Activated CD4-positive, alpha-beta T cell treated with anti-CD3 and anti-CD28 coated beads for 48 hours (primary cell): ENCODE measurements around the gene ARFGAP3.

ENCODE experiments used
- DNase-seq: peaks from one replicate; pipeline ENCODE4 v3.0.0-alpha.2; 2020

Gene ARFGAP3, protein sequence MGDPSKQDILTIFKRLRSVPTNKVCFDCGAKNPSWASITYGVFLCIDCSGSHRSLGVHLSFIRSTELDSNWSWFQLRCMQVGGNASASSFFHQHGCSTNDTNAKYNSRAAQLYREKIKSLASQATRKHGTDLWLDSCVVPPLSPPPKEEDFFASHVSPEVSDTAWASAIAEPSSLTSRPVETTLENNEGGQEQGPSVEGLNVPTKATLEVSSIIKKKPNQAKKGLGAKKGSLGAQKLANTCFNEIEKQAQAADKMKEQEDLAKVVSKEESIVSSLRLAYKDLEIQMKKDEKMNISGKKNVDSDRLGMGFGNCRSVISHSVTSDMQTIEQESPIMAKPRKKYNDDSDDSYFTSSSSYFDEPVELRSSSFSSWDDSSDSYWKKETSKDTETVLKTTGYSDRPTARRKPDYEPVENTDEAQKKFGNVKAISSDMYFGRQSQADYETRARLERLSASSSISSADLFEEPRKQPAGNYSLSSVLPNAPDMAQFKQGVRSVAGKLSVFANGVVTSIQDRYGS

GRCh38 chr22:42856865-42857704, at the start of gene ARFGAP3:
Gene ARFGAP3, minus strand, starts transcription at chr22:42857273. Its CDS starts 91 bp downstream, at chr22:42857182.
- DNase-seq, result peak; percentile 96

GRCh38 chr22:42905702-42906183, 48.7 kb upstream of the ARFGAP3 start:
- no peak for DNase-seq

DNA sequence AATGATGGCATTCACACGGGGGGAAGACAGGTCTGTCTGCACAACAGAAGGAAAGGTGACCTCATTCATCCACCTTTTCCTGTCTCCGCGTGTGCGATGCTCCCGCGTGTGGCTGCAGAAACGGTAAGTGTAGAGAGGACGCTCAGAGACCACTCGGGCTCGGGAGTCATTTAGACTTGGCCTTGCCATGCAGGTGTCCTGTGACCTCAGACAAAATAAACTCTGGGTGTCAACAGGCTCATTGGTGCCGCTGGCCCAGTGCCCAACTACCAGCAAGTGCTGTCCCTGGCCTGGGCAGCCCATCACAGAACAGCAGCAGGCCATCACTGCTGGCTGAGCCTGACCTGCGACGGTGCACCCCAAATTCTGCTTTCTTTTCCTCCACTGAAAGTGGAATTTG, 48.1 kb upstream of the ARFGAP3 start:
- DNase-seq, result no peak

DNA sequence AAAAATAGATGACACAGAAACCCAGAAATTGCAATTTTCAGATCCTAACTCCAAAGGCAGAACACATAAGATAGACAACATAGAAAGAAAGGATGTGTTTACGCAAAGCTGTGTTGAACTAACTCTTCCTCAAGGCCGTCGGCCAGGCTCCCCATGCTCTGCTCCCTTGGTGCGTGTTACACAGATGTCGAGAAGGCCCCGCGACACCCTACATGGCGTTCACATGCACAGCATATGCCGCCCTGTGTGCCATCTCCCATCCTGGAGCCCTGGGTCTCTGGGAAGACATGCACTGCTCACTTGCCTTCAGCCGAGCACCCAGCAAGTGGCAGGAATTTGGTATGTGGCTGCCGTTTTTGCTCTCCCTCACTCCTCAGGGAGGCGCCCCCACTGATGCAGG, 47.0 kb upstream of the ARFGAP3 start:
- DNase-seq, result no peak

GRCh38 chr22:42902875-42903510, 45.9 kb upstream of the ARFGAP3 start:
- no peak for DNase-seq

DNA sequence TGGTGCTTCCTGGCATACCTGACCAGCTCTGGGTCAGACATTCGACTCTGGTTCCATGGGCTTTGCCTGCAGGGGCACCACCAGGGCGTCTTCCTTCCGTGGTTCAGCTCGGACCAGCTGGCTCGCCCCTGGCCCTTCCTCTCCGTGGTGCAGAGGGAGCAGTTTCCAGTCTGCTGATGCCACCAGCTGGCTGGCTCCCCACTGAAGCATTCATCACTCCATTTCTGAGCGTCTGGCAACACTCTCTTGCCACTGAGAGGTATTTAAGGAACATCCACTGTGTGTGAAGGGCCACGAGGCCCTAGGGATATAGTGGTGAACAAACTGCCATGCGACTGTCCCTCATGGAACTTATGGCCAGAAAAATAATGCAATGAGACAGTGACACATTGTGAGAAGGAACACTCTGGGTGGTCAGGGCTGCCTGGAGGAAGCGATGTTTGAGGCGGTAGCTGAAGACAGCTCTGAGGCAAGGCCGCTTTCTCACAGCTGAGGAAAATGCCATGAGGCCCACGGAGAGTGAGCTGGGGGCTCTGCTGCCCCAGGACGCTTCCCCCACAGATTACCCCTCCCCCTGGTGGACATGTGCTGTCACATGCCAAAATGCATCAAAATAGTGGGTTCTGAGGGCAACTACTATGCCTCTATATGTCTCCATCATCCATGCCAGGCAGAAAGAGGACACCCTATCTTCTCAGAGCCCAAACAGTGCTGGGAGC, 44.9 kb upstream of the ARFGAP3 start:
- DNase-seq, result no peak

DNA sequence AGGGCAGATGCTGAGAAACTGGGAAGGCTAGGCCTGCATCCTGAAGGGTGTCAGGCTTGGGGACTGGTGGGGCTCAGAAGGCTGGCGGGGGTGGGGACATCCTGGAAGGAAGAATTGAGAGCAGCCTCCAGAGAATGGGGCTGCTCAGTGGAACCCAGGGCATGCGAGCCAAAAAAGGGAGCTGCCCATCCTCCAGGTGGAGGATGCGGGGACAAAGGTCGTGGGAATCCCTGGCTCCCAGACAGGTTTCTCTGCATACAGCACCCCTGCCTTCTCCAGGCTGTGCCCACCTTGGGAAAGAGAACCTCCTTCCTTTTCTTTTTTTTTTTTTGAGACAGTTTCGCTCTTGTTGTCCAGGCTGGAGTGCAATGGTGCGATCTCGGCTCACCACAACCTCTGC, 40.9 kb upstream of the ARFGAP3 start:
- no peak for DNase-seq

DNA sequence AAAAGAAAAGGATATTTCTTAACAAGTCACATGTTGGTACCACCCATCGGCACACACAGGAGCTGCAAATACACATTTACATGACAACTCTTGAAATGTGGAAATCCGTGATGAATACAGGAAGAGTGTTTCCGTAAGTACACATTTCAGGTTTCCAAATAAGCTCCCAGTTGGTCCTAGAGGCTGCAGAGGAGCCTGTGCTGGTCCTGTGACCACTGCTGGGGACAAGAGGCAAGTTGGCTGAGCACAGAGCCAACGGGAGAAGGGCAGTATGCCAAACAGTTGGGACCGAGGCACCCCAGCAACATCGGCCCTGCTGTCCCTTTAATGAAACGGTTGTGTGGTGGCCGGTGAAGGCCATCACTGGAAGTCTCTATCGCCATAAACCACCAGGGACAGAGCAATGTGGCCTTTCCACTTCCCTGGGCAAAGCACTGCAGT, 38.5 kb upstream of the ARFGAP3 start:
- DNase-seq, result no peak

- peak; percentile 35 for DNase-seq
Observed at GRCh38 chr22:42895087-42895486, 38.0 kb upstream of the ARFGAP3 start.

DNA sequence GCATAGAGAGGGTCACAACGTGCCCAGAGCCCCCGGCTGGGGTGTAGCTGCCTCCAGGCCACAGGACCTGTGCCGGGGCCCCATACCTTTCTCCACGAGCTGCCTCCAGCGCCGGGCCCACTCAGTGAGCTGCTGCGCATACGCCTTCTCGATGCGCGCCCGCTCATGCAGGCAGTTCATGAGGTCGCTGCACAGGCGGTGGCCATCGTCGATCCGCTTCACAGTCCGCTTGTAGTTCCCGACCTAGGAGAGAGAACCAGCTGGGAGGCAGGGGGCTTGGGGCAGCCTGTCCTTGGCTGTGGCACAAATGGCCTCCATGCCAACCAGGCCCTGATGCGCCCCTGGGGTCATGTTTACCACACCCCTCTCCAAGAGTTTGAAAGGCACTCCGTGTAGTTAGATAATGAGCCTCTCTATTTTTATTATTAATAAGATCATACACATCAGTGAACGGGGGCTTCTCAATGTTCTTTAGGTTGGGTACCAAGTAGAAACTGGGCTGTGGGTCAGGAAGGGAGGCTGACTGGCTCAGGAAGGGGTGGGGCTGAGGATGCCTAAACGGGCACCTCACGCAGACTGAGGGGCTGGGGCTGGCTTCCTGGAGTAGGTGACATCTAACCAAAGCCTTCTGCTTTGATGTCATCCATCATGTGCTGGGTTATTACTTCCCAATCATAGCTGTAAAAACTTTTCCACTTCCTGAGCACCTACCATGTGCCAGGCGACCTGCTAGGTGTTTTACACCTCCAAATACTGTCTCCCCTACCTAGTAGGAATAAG, 36.5 kb upstream of the ARFGAP3 start:
- DNase-seq, result no peak

GRCh38 chr22:42892571-42893316, 35.7 kb upstream of the ARFGAP3 start:
- no peak for DNase-seq

GRCh38 chr22:42892156-42892555, 35.1 kb upstream of the ARFGAP3 start:
- no peak for DNase-seq

DNA sequence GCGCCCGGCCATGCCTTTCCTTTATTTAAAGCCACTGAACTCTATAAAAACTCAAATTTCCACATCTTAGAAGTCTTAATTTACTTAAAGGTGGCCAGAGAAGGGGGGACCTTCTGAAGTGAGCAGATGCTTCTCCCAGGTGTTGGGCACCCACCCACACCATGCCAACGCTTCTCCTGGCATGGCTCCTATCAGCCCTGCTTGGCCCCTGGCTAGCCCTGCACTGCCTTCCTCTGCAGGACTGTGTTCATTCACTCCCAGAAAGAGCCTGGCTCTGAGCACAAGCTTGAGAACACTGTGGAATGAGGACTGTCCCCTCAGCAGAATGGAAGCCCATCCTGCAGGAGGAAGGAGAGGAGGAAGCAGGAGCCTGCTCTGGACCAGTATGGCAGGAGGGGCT, 34.6 kb upstream of the ARFGAP3 start:
- DNase-seq, result no peak

- DNase-seq, result no peak
Observed at GRCh38 chr22:42891008-42891407, 33.9 kb upstream of the ARFGAP3 start.

- DNase-seq, result no peak
Observed at GRCh38 chr22:42889304-42889703, 32.2 kb upstream of the ARFGAP3 start.

- DNase-seq, result no peak
Observed at GRCh38 chr22:42887523-42888507, 30.7 kb upstream of the ARFGAP3 start.

DNA sequence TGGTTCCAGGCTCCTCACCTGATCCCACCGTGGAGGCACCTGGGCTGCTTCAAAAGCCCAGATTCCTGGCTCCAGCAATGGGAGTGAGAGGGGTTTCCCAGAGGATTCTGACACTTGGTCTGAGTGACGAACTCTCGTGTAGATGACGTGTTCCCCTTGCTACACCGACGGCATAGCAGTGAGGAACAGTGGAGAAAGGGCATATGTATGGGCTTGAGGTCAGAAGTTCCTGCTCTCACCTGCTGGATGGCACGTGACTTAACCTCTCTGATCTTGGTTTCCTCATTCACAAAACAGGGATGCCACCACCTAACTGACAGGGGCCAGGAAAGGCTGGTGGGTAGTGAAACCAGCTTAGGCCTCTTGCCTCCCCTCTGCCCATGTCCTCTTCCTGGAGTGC, 30.0 kb upstream of the ARFGAP3 start:
- no peak for DNase-seq

DNA sequence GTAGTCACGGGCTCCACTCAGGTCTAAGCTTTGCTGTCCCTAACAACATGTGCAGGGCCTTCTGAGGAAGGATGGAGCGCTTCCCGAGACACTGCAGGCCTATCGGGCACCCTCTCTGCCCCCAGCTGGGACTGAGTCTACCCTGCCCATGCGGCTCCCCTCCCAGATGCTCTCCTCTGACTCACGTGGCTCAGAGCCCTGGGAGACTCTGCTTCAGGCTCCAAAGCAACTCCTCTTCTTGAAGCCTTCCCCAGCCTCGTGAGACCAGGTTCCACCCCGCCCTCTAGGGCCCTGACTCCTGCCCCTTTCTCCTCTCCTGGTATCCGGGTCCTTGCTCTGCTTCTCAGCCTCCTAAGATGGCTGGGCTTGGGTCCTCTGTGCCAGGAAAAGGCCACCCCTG, 28.4 kb upstream of the ARFGAP3 start:
- DNase-seq, result no peak

DNA sequence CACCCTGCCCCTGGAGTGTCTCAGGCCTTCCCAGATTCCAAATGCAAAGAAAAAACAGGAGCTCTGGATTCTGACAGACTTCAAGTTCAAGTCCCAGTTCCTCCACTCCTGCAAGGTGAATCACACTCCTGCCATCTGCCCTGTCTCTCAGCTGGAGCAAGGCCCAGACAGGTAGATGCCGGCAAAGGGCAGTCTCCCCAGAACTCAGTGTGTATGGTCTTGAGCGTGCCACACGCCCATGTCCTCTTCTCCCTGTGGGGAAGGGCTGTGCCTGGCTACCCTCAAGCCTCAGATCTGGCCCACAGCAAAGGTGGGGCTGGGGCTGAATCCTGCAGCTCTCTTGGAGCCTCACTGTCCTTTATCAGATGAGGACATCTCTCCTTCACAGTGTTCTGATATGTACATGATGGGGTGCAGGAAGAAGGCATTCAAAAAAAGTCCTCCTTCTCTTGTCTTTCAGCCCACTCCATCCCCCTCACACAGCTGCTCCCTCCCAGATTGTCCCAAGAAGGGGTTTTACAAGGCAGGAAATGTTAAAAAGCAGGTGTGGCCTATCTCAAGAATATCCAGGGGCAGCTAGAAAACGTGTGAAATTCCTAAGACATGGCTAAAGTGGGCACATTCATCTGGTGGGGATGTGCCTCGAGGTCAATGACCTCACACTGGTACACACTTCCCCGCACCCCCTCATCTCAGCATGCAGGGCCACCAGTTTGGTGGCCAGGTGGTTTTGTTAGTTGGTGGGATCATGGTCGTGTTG, 27.7 kb upstream of the ARFGAP3 start:
- DNase-seq, result no peak
